AG10803 (cell line): ENCODE data around the gene CCDC70.

Experiments used
- DNase-seq: peaks from one replicate; pipeline ENCODE4 v3.0.0; 2010; ENCODE audit warnings: low read depth
- H3K4me3 ChIP-seq: 2 replicates; pipeline ENCODE4 v1.5.1; 2011; ENCODE audit warnings: mild to moderate bottlenecking, low read length, control low read depth
- CTCF ChIP-seq: conservative IDR thresholded peaks from 2 replicates; pipeline ENCODE4 v1.5.1; 2011; ENCODE audit warnings: mild to moderate bottlenecking, low read length, control low read depth, inconsistent platforms

CCDC70 gene

GRCh38 chr13:51837016-51837415, 24.8 kb upstream of the CCDC70 start:
- H3K4me3 ChIP-seq = no peak overlapping the region
- TF ChIP-seq CTCF = no peak
- no peak for DNase-seq

GRCh38 chr13:51838240-51838846, 23.4 kb upstream of the CCDC70 start:
- TF ChIP-seq CTCF = no peak
- peak; percentile 68 for DNase-seq
- H3K4me3 ChIP-seq = no peak overlapping the region

- H3K4me3 ChIP-seq = no peak overlapping the region
- DNase-seq = no peak
- no peak for TF ChIP-seq CTCF
These were observed 21.8 kb upstream of the CCDC70 start for GRCh38 chr13:51839711-51840540.

- DNase-seq = no peak
- no peak for TF ChIP-seq CTCF
- no peak overlapping the region for H3K4me3 ChIP-seq
These were observed 20.9 kb upstream of the CCDC70 start for GRCh38 chr13:51840917-51841316.

GRCh38 chr13:51841732-51842131, 20.0 kb upstream of the CCDC70 start:
- no peak for TF ChIP-seq CTCF
- H3K4me3 ChIP-seq = no peak overlapping the region

GRCh38 chr13:51843529-51843928, 18.2 kb upstream of the CCDC70 start:
- no peak for DNase-seq
- no peak for TF ChIP-seq CTCF
- H3K4me3 ChIP-seq = no peak overlapping the region

More at GRCh38 chr13:51841732-51842131, 20.0 kb upstream of the CCDC70 start:
- no peak for DNase-seq
